IMR-90 (cell line): ENCODE measurements around the gene PDF. TPM values are rescaled to one million over a fixed set of nuclear protein-coding genes. Genes with fewer than 3 reads are reported as not detected.

Source experiments
- ATAC-seq: fragments of 200-7000 bp; cut with Tn5 transposase; 2 replicates; pipeline ENCODE4 v1.9.1; 2020; ENCODE audit warnings: low read depth, mild to moderate bottlenecking, moderate library complexity
- BruUV-seq: library from RNA; stranded (reverse); fragments of 400-500 nt; replicated peaks from 2 replicates; lab custom pipeline; 2021; lab: Mats Ljungman, UMichigan
- CTCF ChIA-PET: fragments of 300-600 bp; formaldehyde crosslinking; extraction: SDS; loops from one replicate; lab custom pipeline; 2021; ENCODE audit warnings: antibody characterized with exemption; lab: Yijun Ruan, JAX
- POLR2A ChIA-PET: fragments of 300-600 bp; sonication (Branson Sonifier 250); formaldehyde crosslinking; loops from one replicate; lab custom pipeline; 2022; ENCODE audit warnings: antibody characterized with exemption; ENCODE audit not compliant: unreplicated experiment; lab: Charles Lee
- DNase-seq: peaks from one replicate; pipeline ENCODE4 v3.0.0; 2013
- H2AFZ ChIP-seq: replicated peaks from 2 replicates; pipeline ENCODE3; 2013; ENCODE audit warnings: low read length, mild to moderate bottlenecking; ENCODE audit not compliant: poor library complexity
- H2AK5ac ChIP-seq: 2 replicates; pipeline ENCODE4 v1.6.1; 2013; ENCODE audit warnings: low read depth, low read length, inconsistent platforms
- H2AK9ac ChIP-seq: replicated peaks from 2 replicates; pipeline ENCODE3; 2013; ENCODE audit warnings: mild to moderate bottlenecking, low read depth, low read length, moderate library complexity; ENCODE audit not compliant: poor library complexity
- H2BK120ac ChIP-seq: 2 replicates; pipeline ENCODE4 v1.6.1; 2013; ENCODE audit warnings: low read depth, low read length, inconsistent platforms
- H2BK15ac ChIP-seq: 3 replicates; pipeline ENCODE4 v1.6.1; 2013; ENCODE audit warnings: low read depth, low read length, inconsistent platforms
- H2BK20ac ChIP-seq: 2 replicates; pipeline ENCODE4 v1.6.1; 2013; ENCODE audit warnings: low read depth, mild to moderate bottlenecking, inconsistent platforms, low read length, moderate library complexity
- H2BK5ac ChIP-seq: 2 replicates; pipeline ENCODE4 v1.6.1; 2013; ENCODE audit warnings: mild to moderate bottlenecking, low read depth, low read length, inconsistent platforms; ENCODE audit not compliant: poor library complexity, severe bottlenecking
- H3K14ac ChIP-seq: replicated peaks from 2 replicates; pipeline ENCODE4 v1.6.1; 2013; ENCODE audit warnings: low read depth, low read length, inconsistent platforms
- H3K18ac ChIP-seq: 2 replicates; pipeline ENCODE4 v1.6.1; 2013; ENCODE audit warnings: low read depth, low read length, control low read depth
- H3K23ac ChIP-seq: 2 replicates; pipeline ENCODE4 v1.6.1; 2013; ENCODE audit warnings: low read depth, low read length, inconsistent platforms
- H3K27ac ChIP-seq: 2 replicates; pipeline ENCODE4 v1.5.1; 2013; ENCODE audit warnings: mild to moderate bottlenecking, control low read depth, low read length; ENCODE audit not compliant: insufficient read depth
- H3K27me3 ChIP-seq: 2 replicates; pipeline ENCODE4 v1.6.1; 2013; ENCODE audit warnings: low read length; ENCODE audit not compliant: control insufficient read depth, insufficient read depth
- H3K36me3 ChIP-seq: 2 replicates; pipeline ENCODE4 v1.6.1; 2013; ENCODE audit warnings: low read length, mixed read lengths; ENCODE audit not compliant: control insufficient read depth, insufficient read depth
- H3K4ac ChIP-seq: 2 replicates; pipeline ENCODE4 v1.6.1; 2013; ENCODE audit warnings: low read depth, low read length, inconsistent platforms
- H3K4me1 ChIP-seq: 2 replicates; pipeline ENCODE4 v1.6.1; 2013; ENCODE audit warnings: low read length, mixed read lengths; ENCODE audit not compliant: control insufficient read depth, insufficient read depth
- H3K4me2 ChIP-seq: 2 replicates; pipeline ENCODE4 v1.6.1; 2013; ENCODE audit warnings: low read depth, mild to moderate bottlenecking, control low read depth, low read length, moderate library complexity
- H3K4me3 ChIP-seq: 2 replicates; pipeline ENCODE4 v1.5.1; 2013; ENCODE audit warnings: low read depth, mild to moderate bottlenecking, control low read depth, low read length, moderate library complexity; ENCODE audit not compliant: insufficient read depth
- H3K56ac ChIP-seq: 2 replicates; pipeline ENCODE4 v1.6.1; 2013; ENCODE audit warnings: low read length, inconsistent platforms; ENCODE audit not compliant: insufficient read depth; ENCODE audit errors: extremely low read depth
- H3K79me1 ChIP-seq, 2 experiments: 2 replicates each; pipeline ENCODE4 v1.6.1; 2013; ENCODE audit warnings: low read length in 2 of 2, inconsistent platforms in 1 of 2, low read depth in 1 of 2
- H3K9ac ChIP-seq: 2 replicates; pipeline ENCODE4 v1.6.1; 2013; ENCODE audit warnings: low read depth, low read length, control low read depth
- H3K9me1 ChIP-seq: 2 replicates; pipeline ENCODE4 v1.6.1; 2013; ENCODE audit warnings: low read length, inconsistent platforms; ENCODE audit not compliant: insufficient read depth
- H3K9me3 ChIP-seq: 2 replicates; pipeline ENCODE4 v1.6.1; 2013; ENCODE audit warnings: low read length; ENCODE audit not compliant: control insufficient read depth, insufficient read depth
- H4K20me1 ChIP-seq: 2 replicates; pipeline ENCODE4 v1.6.1; 2013; ENCODE audit warnings: low read length, inconsistent platforms; ENCODE audit not compliant: insufficient read depth
- H4K5ac ChIP-seq: 2 replicates; pipeline ENCODE4 v1.6.1; 2013; ENCODE audit warnings: mild to moderate bottlenecking, low read depth, low read length, control low read depth
- H4K8ac ChIP-seq, 2 experiments: 2 replicates each; pipeline ENCODE4 v1.6.1; 2013; ENCODE audit warnings: low read depth in 2 of 2, low read length in 2 of 2, control low read depth in 1 of 2, inconsistent platforms in 1 of 2
- H4K91ac ChIP-seq: 2 replicates; pipeline ENCODE4 v1.6.1; 2013; ENCODE audit warnings: low read depth, low read length, inconsistent platforms; ENCODE audit not compliant: insufficient read depth
- BHLHE40 ChIP-seq: fragments of 150-350 bp; IDR thresholded peaks from 2 replicates; pipeline ENCODE4 v1.6.1; 2016; ENCODE audit warnings: mild to moderate bottlenecking, low read depth, low read length
- CEBPB ChIP-seq: IDR thresholded peaks from 2 replicates; pipeline ENCODE4 v1.6.1; 2012; ENCODE audit warnings: low read depth, low read length, improper control_type of control experiment
- CHD1 ChIP-seq: IDR thresholded peaks from 2 replicates; pipeline ENCODE4 v1.6.1; 2012; ENCODE audit warnings: low read depth, low read length, improper control_type of control experiment
- CTCF ChIP-seq: conservative IDR thresholded peaks from 2 replicates; pipeline ENCODE4 v1.5.1; 2012; ENCODE audit warnings: mild to moderate bottlenecking, low read depth, low read length, improper control_type of control experiment
- FOS ChIP-seq: fragments of 150-350 bp; IDR thresholded peaks from 2 replicates; pipeline ENCODE4 v1.6.1; 2016; ENCODE audit warnings: low read depth, low read length
- MAFK ChIP-seq: IDR thresholded peaks from 2 replicates; pipeline ENCODE4 v1.6.1; 2012; ENCODE audit warnings: low read depth, low read length, improper control_type of control experiment
- MAZ ChIP-seq: IDR thresholded peaks from 2 replicates; pipeline ENCODE4 v1.6.1; 2012; ENCODE audit warnings: low read depth, mild to moderate bottlenecking, low read length, improper control_type of control experiment, moderate library complexity, borderline replicate concordance
- MXI1 ChIP-seq: IDR thresholded peaks from 2 replicates; pipeline ENCODE4 v1.6.1; 2012; ENCODE audit warnings: low read depth, mild to moderate bottlenecking, low read length, moderate library complexity, borderline replicate concordance
- NFE2L2 ChIP-seq: fragments of 150-350 bp; IDR thresholded peaks from 2 replicates; pipeline ENCODE4 v1.6.1; 2016; ENCODE audit warnings: low read depth, mild to moderate bottlenecking, low read length
- POLR2A ChIP-seq: IDR thresholded peaks from 2 replicates; pipeline ENCODE4 v1.6.1; 2012; ENCODE audit warnings: mild to moderate bottlenecking, low read depth, low read length
- RAD21 ChIP-seq: IDR thresholded peaks from 2 replicates; pipeline ENCODE4 v1.6.1; 2012; ENCODE audit warnings: low read length, improper control_type of control experiment
- RCOR1 ChIP-seq: IDR thresholded peaks from 2 replicates; pipeline ENCODE4 v1.6.1; 2012; ENCODE audit warnings: mild to moderate bottlenecking, low read length, improper control_type of control experiment; ENCODE audit not compliant: insufficient replicate concordance
- RFX5 ChIP-seq: IDR thresholded peaks from 2 replicates; pipeline ENCODE4 v1.8.0; 2012; ENCODE audit warnings: low read depth, mild to moderate bottlenecking, low read length, moderate library complexity
- SMC3 ChIP-seq: fragments of 150-350 bp; IDR thresholded peaks from 2 replicates; pipeline ENCODE4 v1.6.1; 2016; ENCODE audit warnings: low read depth, mild to moderate bottlenecking, antibody characterized with exemption, low read length, moderate library complexity
- WGBS, 2 experiments: methylation state at CpG; one replicate each; pipeline versions ENCODE4 v1.1.5 to v1.1.7; 2013; ENCODE audit warnings: missing lambda C conversion rate in 2 of 2; ENCODE audit not compliant: insufficient read length in 1 of 2; ENCODE audit errors: extremely low coverage in 2 of 2; 5-methylcytosine and 5-hydroxymethylcytosine counted together
- dilution Hi-C: fragments of 300-500 bp; cut with HindIII; formaldehyde crosslinking; loops from one replicate; pipeline ENCODE4 v1.14.3; 2018; ENCODE audit warnings: low sequenced_read_pairs; ENCODE audit not compliant: unreplicated experiment
- in situ Hi-C: fragments of 300-500 bp; cut with MboI; formaldehyde crosslinking; loops from 3 replicates; pipeline ENCODE4 v1.14.3; 2019; ENCODE audit warnings: low sequenced_read_pairs, inconsistent platforms, mixed read lengths
- intact Hi-C: fragments of 100-400 bp; cut with micrococcal nuclease; formaldehyde crosslinking; loops from 2 replicates; pipeline ENCODE4 v1.10.0; 2022
- polyA plus RNA-seq, 3 experiments: library from polyadenylated mRNA; depleted of rRNA; stranded (reverse); fragments of >200 nt; gene quantifications; 2 replicates each; pipeline ENCODE4 v1.2.3, GENCODE V29; 2012; ENCODE audit warnings: low replicate concordance in 1 of 3
- total RNA-seq: library from RNA; depleted of rRNA; stranded (reverse); fragments of >200 nt; gene quantifications from 2 replicates; pipeline ENCODE4 v1.2.3, GENCODE V29; 2012
- TF ChIP-seq, protein P1 (sequence below): fragments of 150-350 bp; IDR thresholded peaks from 2 replicates; pipeline ENCODE4 v1.6.1; 2017; ENCODE audit warnings: mild to moderate bottlenecking, antibody characterized with exemption, low read length, low read depth

The PDF gene
- total and polyA plus RNA-seq, 2 of the 4 experiments (the other 2 are of a cell fraction), result 4.5 to 6.4 TPM

GRCh38 chr16:69346683-69347082, 16.3 kb upstream of the PDF start:
- no peak for DNase-seq
- Histone ChIP-seq H3K4me1 (peaks cover 2% of the 10 kb centered on the region; the same call in 1 of the 2 replicates), H3K9me3 (no peaks in the 10 kb centered on the region), H2BK120ac (no peak overlapping the region), H4K20me1 (no peaks in the 10 kb centered on the region), H2AK9ac (no peak overlapping the region), H3K27me3 (no peaks in the 10 kb centered on the region), H3K23ac (no peak overlapping the region), H3K9me1 (peaks cover 3% of the 10 kb centered on the region; the same call in 1 of the 2 replicates), H4K91ac (no peak overlapping the region), H3K27ac (no peak overlapping the region), H2AK5ac (no peak overlapping the region), H3K79me1 (peaks cover 0 to 8% of the 10 kb centered on the region in 2 experiments; a peak in 2 of 4 replicates), H3K4ac (no peak overlapping the region), H3K18ac (no peak overlapping the region), H2BK15ac (no peak overlapping the region), H2BK5ac (no peak overlapping the region), H3K14ac (no peak overlapping the region), H2BK20ac (no peak overlapping the region), H3K4me2 (no peak overlapping the region), H3K4me3 (no peak overlapping the region), H4K5ac (no peak overlapping the region), H3K56ac (no peak overlapping the region), H2AFZ (no peak overlapping the region), H3K36me3 (peaks cover 11% of the 10 kb centered on the region), H3K9ac (no peak overlapping the region), H4K8ac (no peak overlapping the region)
- WGBS, 2 experiments, result 100% methylated on average over 3 of the region's 6 CpGs; no CpG with 5 or more reads in 1 of the 2 experiments
- POLR2A ChIA-PET, result no interaction called here
- no peak for ATAC-seq
- no TSS peak for BruUV-seq
- CTCF ChIA-PET, result interaction anchor here (0.6 kb wide), 1 partner anchor 220 kb away, joined by 3 read pairs; no protein-coding TSS in a partner anchor
- TF ChIP-seq MAZ (no peak), MAFK (no peak), CEBPB (no peak), NFE2L2 (no peak), RFX5 (no peak), SMC3 (no peak), RCOR1 (no peak), MXI1 (no peak), BHLHE40 (no peak), RAD21 (no peak), CTCF (no peak), POLR2A (no peak), FOS (no peak), CHD1 (no peak)
- TF ChIP-seq, protein P1, sequence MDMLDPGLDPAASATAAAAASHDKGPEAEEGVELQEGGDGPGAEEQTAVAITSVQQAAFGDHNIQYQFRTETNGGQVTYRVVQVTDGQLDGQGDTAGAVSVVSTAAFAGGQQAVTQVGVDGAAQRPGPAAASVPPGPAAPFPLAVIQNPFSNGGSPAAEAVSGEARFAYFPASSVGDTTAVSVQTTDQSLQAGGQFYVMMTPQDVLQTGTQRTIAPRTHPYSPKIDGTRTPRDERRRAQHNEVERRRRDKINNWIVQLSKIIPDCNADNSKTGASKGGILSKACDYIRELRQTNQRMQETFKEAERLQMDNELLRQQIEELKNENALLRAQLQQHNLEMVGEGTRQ, result no peak
- in situ Hi-C loops (no loop called here), dilution Hi-C loops (no loop called here), intact Hi-C loops (no loop called here)
